Transverse colon (tissue), 4 donors: ENCODE results near the gene FGFR2. TPM values are rescaled to one million over a fixed set of nuclear protein-coding genes. Genes with fewer than 3 reads are reported as not detected.

Experiments used
- DNase-seq: peaks from one replicate; pipeline ENCODE4 v3.0.0-alpha.2; 2019
- H3K27ac ChIP-seq, 4 donors: fragments of 200-600 bp; sonication (generic); 2 replicates each; pipeline ENCODE4 v1.5.1; 2016 to 2018; ENCODE audit warnings: inconsistent platforms in 4 of 4
- H3K27me3 ChIP-seq: fragments of 200-600 bp; sonication (generic); 2 replicates; pipeline ENCODE4 v1.5.1; 2017; ENCODE audit warnings: inconsistent platforms
- H3K36me3 ChIP-seq, 4 donors: fragments of 200-600 bp; sonication (generic); 2 replicates each; pipeline ENCODE4 v1.5.1; 2017 to 2019; ENCODE audit warnings: inconsistent platforms in 4 of 4
- H3K4me1 ChIP-seq, 4 donors: fragments of 200-600 bp; sonication (generic); 2 replicates each; pipeline ENCODE4 v1.5.1; 2017 to 2020; ENCODE audit warnings: inconsistent platforms in 4 of 4
- H3K4me3 ChIP-seq, 4 donors: fragments of 200-600 bp; sonication (generic); 1 replicate in 1 of 4; 2 replicates in 3 of 4; pipeline versions ENCODE4 v1.5.1 to v1.6.1; 2017 to 2019; ENCODE audit warnings: inconsistent platforms in 4 of 4
- H3K9me3 ChIP-seq, 2 donors: fragments of 200-600 bp; sonication (generic); 2 replicates each; pipeline ENCODE4 v1.5.1; 2017 to 2019; ENCODE audit warnings: inconsistent platforms in 2 of 2
- CTCF ChIP-seq, 5 experiments: fragments of 200-600 bp in 3 of 5; fragments of 450-650 bp in 2 of 5; sonication (generic) in 3 of 5; IDR thresholded peaks; 1 replicate in 2 of 5; 2 replicates in 3 of 5; pipeline ENCODE4 v1.5.1; 2016 to 2017; ENCODE audit warnings: antibody characterized with exemption in 5 of 5, inconsistent platforms in 3 of 5, mild to moderate bottlenecking in 2 of 5, moderate library complexity in 1 of 5
- EP300 ChIP-seq: sonication (generic); formaldehyde crosslinking; IDR thresholded peaks from one replicate; pipeline ENCODE4 v1.6.1; 2017; ENCODE audit warnings: antibody characterized with exemption, low read depth
- POLR2A ChIP-seq: fragments of 450-650 bp; IDR thresholded peaks from one replicate; pipeline ENCODE4 v1.6.1; 2016; ENCODE audit warnings: antibody characterized with exemption, mild to moderate bottlenecking, moderate library complexity
- POLR2AphosphoS5 ChIP-seq, 3 donors: sonication (generic); formaldehyde crosslinking; IDR thresholded peaks; one replicate each; pipeline ENCODE4 v1.6.1; 2016; ENCODE audit warnings: antibody characterized with exemption in 3 of 3
- WGBS, 2 donors: methylation state at CpG; one replicate each; pipeline ENCODE4 v1.1.5; 2018; ENCODE audit warnings: low coverage in 1 of 2; 5-methylcytosine and 5-hydroxymethylcytosine counted together
- in situ Hi-C, 4 donors: fragments of 200-750 bp; cut with MboI; loops; one replicate each; pipeline versions ENCODE4 v1.15.0 to v1.15.1; 2017; ENCODE audit warnings: low sequenced_read_pairs in 3 of 4, low pct_ligation_motif_present in 1 of 4, low pct_unique_long_range_greater_than_20kb in 1 of 4
- intact Hi-C: fragments of 100-400 bp; cut with DNase I; formaldehyde crosslinking; loops from one replicate; pipeline ENCODE4 v1.15.1; 2023; ENCODE audit warnings: low total_unique reads
- total RNA-seq, 4 donors: library from RNA; depleted of rRNA; stranded (reverse); fragments of >200 nt; gene quantifications; one replicate each; pipeline ENCODE4 v1.1.0, GENCODE V29; 2016

FGFR2 gene
- total RNA-seq, 4 donors from 2014 or later = 30.3 to 114 (median 87.9) TPM

- Histone ChIP-seq H3K36me3 (no peaks in the 10 kb centered on the region), H3K27me3 (no peaks in the 10 kb centered on the region), H3K4me3 (no peak overlapping the region), H3K9me3 (no peaks in the 10 kb centered on the region), H3K27ac (no peak overlapping the region), H3K4me1 (peaks cover 0 to 6% (median 0%) of the 10 kb centered on the region in 4 donors)
- no peak for DNase-seq
- TF ChIP-seq POLR2A = no peak
- no peak for TF ChIP-seq EP300
- TF ChIP-seq CTCF (IDR thresholded peaks at IDR 0.05) = no peak
- TF ChIP-seq POLR2AphosphoS5 (IDR thresholded peaks at IDR 0.05) = no peak
- in situ Hi-C loops (no loop called here), intact Hi-C loops (no loop called here)
- 48 to 75% methylated on average over 2 to 3 of the region's 3 CpGs for WGBS, 2 donors
Observed at GRCh38 chr10:121457729-121458128, 140.5 kb downstream of the FGFR2 start.

- Histone ChIP-seq H3K27me3 (no peaks in the 10 kb centered on the region), H3K36me3 (no peaks in the 10 kb centered on the region), H3K4me3 (no peak overlapping the region), H3K9me3 (no peaks in the 10 kb centered on the region), H3K4me1 (peaks cover 0 to 6% (median 0%) of the 10 kb centered on the region in 4 donors), H3K27ac (no peak overlapping the region)
- in situ Hi-C loops (no loop called here), intact Hi-C loops (no loop called here)
- 60 to 70% methylated on average over 1 to 5 of the region's 5 CpGs for WGBS, 2 donors
- no peak for TF ChIP-seq EP300
- no peak for TF ChIP-seq POLR2A
- no peak for TF ChIP-seq POLR2AphosphoS5 (IDR thresholded peaks at IDR 0.05)
- TF ChIP-seq CTCF (IDR thresholded peaks at IDR 0.05) = no peak
- no peak for DNase-seq
Observed at GRCh38 chr10:121455377-121455776, 142.9 kb downstream of the FGFR2 start.

- DNase-seq = no peak
- Histone ChIP-seq H3K36me3 (no peaks in the 10 kb centered on the region), H3K27me3 (no peaks in the 10 kb centered on the region), H3K4me1 (peaks cover 0 to 6% (median 0%) of the 10 kb centered on the region in 4 donors), H3K9me3 (no peaks in the 10 kb centered on the region), H3K27ac (no peak overlapping the region), H3K4me3 (no peak overlapping the region)
- WGBS, 2 donors = 82 to 97% methylated on average over 4 of the region's 4 CpGs
- no peak for TF ChIP-seq EP300
- no peak for TF ChIP-seq POLR2AphosphoS5 (IDR thresholded peaks at IDR 0.05)
- TF ChIP-seq CTCF (IDR thresholded peaks at IDR 0.05) = no peak
- TF ChIP-seq POLR2A = no peak
- intact Hi-C loops (no loop called here), in situ Hi-C loops (no loop called here)
Observed at GRCh38 chr10:121454781-121455180, 143.5 kb downstream of the FGFR2 start.

- Histone ChIP-seq H3K27me3 (no peaks in the 10 kb centered on the region), H3K4me3 (no peak overlapping the region), H3K9me3 (no peaks in the 10 kb centered on the region), H3K27ac (no peak overlapping the region), H3K4me1 (peaks cover 0 to 6% (median 0%) of the 10 kb centered on the region in 4 donors), H3K36me3 (no peaks in the 10 kb centered on the region)
- TF ChIP-seq CTCF (IDR thresholded peaks at IDR 0.05) = no peak
- in situ Hi-C loops = no loop called here
- intact Hi-C loops = no loop called here
- DNase-seq = no peak
- 73 to 80% methylated on average over 2 to 3 of the region's 3 CpGs for whole genome bisulfite sequencing, 2 donors
Observed at GRCh38 chr10:121453160-121453559, 145.1 kb downstream of the FGFR2 start.
